Activated CD4-positive, alpha-beta T cell treated with anti-CD3 and anti-CD28 coated beads for 4 hours (primary cell): ENCODE data around the gene TCF4.

ENCODE experiments used
- DNase-seq, 2 donors: peaks; one replicate each; pipeline ENCODE4 v3.0.0-alpha.2; 2020

The TCF4 gene

GRCh38 chr18:55466789-55467188, 121.2 kb downstream of the TCF4 start:
- DNase-seq: no peak

DNA sequence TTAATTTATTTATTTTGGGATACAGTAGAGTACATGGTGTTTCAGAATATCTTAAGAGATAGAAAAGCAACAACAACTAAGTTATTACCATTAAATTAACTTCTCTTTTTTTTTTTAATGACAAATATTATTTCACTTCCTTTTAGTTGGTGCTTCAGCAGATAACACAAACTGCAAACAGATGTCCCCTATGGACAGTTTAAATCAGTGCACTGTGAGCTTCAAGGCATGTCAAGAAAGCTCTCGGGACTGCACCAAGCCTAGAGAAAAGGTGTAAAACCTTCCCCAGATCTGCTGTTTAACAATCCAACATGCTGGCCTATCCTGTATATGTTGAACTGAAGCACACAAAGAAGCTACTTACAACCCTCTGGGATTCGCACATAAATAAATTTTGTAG, 122.7 kb downstream of the TCF4 start:
- no peak for DNase-seq

DNA sequence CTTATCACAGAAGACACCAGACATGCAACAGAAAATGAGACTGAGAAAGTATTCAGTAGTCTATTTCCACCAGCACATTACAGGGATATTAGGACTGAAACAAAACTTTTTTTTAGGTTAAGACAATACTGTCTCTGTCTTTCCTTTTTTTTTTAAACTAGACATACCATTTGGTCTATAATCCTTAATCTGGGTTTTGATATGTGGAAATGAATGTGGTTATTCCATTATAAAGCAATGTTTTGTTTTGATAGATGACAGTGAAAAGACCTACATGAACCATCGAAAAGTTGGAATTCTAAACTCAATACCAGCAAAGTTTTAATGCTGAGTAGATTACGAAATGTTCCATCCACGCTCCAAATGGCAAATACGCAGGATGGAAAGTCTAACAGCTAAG, 123.4 kb downstream of the TCF4 start:
- DNase-seq: no peak

DNA sequence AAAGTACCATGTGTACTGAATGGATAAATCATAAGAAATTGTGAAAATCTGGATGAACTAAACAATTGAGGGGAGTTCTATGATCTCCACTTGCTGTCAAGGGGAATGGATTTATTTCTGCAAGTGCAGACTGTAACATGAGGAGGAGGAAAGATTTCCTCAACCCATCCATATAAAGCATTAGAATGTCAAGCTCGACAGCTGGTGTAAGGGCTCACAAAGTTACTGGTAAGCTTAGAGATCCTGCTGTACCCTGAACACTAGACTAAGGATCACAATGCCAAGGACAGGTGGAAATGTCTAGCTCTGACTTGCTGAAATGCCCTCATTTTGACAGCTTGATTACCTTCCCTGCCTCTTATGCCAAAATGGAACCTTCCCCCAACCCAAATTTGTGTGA, 125.3 kb downstream of the TCF4 start:
- no peak for DNase-seq

GRCh38 chr18:55461848-55462247, 126.1 kb downstream of the TCF4 start:
- no peak for DNase-seq

DNA sequence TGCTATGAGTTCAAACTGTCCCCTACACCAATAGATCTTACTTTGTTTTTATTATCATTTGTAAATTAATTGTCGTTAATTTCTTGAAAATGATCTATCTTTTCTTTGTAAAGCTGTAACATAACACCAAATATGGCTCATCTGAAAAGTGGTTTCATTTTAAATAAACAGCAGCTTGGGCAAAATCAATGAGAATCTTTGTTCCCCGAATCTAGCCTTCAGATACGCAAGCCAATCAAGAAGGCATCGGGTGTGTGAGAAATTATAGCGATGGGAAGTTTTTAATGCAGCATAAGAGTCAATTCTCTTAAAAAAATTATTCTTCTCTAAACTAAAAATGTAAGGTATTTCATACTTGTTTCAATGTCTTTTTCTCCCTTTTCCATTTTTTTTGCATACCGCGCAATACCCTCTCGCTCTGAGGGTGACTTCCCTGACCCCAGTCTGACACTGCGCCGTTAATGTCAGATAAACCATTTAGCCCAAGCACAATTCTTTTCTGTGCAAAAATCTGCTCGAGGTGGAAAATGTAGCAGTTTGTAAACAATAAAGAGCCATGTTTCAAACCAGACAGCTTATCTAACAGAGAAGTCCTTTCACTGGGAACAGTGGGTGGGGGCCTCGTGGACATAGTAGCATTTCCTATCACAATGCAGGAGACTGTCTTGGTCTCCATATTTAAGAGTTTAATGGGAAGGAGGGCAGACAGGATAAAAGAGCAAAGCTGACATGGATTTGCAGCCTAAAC, 129.4 kb downstream of the TCF4 start:
- DNase-seq: no peak

DNA sequence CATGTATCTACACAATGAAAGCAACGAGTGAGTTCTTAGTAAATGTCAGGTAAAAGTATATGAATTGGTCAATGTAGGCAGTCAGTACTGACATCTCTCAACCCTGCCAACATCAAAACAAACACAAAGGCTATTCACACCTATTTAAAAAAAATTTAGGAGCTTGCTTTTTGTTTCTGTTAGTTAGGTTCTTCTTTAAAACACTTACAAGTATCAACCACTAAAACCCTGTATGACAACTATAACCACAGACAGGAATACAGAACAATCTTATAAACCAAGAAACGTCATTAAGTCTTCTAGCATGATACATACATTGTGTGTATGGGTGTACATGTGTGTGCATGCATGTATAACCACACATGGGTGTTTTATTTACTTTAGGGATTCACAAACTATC, 131.0 kb downstream of the TCF4 start:
- no peak for DNase-seq

- no peak for DNase-seq
These were observed 132.1 kb downstream of the TCF4 start for GRCh38 chr18:55455938-55456337.

DNA sequence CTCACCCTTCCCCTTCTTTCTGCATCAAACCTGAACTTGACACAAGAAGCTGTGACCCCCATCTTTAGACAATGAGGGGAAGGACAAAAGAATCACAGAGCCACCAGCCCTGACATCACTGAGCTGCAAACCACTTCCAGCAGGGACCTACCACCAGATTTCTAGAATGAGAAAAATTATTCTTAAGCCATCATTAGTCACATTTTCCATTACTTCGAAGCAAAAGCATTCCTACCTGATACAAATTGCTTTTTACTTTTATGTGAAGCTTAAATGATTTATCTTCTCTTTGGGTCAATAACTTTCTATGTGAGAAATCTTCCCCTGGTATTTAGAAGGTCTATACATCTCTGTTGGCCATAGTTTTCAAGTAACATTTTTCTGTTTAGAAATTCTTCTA, 134.8 kb downstream of the TCF4 start:
- no peak for DNase-seq

DNA sequence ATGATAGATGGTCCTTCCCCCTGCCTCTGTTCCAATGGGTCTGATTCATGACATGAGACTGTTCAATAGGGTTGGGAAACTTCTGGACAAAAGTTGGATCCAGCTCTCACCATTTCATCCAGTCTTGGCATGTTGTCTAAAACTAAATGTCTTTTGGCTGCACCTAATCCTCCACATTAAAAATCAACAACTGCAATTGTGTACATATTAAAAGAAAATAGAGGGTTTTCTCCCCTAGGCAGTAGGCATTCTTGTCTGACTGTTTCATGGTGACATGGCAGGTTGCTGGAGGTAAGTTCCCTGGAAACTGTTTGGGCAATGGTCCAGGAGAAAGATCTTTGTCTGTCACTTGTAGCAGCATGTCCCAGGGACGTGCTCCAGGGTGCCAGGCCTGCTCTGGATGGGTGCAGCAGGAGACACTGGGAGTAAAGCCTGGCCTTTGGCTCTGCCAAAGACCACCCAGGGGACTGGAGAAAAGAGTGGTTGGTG, 135.8 kb downstream of the TCF4 start:
- no peak for DNase-seq

DNA sequence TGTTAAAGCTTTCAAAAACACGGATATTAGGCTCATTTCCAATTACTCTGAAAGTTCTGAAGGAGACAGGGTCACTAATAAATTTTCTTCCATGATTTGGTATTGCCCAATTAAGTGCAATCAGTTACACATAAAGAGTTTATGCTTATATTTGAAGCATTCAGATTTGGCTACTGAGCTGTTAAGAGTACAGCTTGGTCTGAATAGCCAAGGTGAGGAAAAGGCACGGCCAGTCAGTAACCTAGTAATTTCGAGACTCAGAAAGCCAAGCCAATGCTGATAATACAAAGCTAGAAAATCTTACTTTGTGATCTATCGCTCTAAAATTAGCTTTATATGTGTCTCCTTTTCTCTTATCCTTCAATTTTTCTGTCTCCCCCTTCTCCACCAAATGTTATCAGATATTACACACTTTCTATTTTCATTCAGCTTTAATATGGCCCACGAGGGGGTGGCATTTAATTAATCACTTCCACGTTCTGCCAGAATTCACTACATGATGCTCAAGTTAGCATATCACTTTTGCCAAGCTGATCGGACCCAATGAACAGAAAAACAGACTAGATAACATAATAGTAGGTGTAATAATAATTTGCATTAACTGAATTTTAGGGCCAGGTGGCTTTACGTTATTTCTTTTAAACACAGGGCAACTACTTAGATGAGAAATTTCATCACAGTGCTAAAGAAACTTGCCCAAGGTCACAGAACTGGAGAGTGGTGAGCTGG, 138.4 kb downstream of the TCF4 start:
- DNase-seq: no peak

- DNase-seq: no peak
These were observed 139.6 kb downstream of the TCF4 start for GRCh38 chr18:55448420-55448819.

- DNase-seq: no peak
These were observed 140.3 kb downstream of the TCF4 start for GRCh38 chr18:55447672-55448018.

GRCh38 chr18:55446996-55447671, 140.9 kb downstream of the TCF4 start:
- DNase-seq: no peak

- DNase-seq: no peak
These were observed 143.5 kb downstream of the TCF4 start for GRCh38 chr18:55444536-55444935.

DNA sequence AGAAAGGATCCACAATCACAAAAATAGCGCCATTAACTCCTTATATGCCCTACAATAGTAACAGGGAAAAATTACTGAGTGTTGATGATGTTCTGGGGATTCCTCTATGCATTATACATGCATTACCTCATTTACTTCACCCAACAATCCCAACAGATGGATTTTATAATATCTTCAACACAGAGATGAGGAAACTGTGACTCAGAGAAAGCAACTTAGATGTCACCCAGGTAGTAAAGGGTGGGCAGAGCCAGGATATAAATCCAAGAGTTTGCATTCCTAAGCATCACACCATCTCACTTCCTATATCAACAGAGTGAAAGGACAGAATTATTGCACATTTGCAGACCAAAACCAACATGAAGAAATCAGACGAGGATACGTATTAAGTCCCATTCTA, 144.2 kb downstream of the TCF4 start:
- DNase-seq: no peak

DNA sequence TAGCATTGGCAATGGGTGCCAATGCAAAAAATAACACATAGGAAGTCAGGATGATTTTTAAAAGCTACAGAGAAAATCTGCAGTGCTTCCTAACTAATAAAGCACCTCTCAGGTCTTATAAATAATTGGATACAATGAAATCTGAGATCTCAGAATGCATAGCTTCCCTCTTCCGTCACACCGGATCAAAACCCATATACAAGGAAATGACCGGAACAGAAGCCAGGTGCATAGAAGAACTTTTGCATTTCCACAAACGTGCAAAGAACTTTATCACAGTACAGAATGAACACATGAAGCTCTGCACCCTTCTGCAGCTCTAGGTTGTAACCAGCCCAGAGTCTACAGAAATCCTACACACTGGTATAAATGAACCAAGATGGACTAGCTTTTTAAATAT, 145.4 kb downstream of the TCF4 start:
- DNase-seq: no peak

- no peak for DNase-seq
These were observed 147.0 kb downstream of the TCF4 start for GRCh38 chr18:55440988-55441387.

- DNase-seq: no peak
These were observed 148.9 kb downstream of the TCF4 start for GRCh38 chr18:55439056-55439455.

DNA sequence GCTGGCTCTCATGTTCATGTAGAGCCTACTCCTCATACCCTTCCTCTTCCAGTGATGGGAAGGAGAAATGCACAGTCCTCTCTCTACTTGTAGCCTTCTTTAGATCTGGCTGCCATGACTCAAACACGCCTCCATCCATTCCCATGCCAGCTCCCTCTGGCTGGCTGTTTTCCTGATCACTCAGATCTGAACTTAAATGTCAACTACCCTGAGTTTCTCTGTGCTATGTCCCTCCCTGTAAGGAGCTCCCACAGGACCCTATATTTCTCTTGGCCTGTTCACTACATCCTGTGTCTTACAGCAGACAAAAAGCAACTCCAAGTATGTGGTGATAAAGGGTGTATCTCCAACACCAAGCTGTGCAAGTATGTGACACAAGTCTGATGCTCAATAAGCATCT, 152.4 kb downstream of the TCF4 start:
- no peak for DNase-seq

DNA sequence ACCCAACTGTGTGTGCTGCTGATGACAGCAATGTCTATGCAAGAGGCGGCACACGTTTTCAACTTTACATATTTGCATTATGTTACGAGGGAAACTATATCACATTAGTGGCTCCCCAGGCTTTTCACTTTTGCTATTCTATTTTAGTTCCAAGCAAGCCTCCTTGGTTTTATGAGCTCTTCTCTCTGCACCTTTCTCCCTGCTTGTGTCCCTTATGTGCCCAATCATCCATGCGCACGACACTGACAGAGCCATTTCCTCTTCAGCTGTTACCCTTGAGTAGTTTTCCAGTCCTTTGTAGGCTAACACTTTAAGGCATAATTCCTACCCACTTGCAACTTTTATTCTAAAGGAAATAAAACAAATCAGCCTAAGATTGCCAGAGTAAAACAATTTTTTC, 154.3 kb downstream of the TCF4 start:
- DNase-seq: no peak

- no peak for DNase-seq
These were observed 154.9 kb downstream of the TCF4 start for GRCh38 chr18:55433140-55433539.

DNA sequence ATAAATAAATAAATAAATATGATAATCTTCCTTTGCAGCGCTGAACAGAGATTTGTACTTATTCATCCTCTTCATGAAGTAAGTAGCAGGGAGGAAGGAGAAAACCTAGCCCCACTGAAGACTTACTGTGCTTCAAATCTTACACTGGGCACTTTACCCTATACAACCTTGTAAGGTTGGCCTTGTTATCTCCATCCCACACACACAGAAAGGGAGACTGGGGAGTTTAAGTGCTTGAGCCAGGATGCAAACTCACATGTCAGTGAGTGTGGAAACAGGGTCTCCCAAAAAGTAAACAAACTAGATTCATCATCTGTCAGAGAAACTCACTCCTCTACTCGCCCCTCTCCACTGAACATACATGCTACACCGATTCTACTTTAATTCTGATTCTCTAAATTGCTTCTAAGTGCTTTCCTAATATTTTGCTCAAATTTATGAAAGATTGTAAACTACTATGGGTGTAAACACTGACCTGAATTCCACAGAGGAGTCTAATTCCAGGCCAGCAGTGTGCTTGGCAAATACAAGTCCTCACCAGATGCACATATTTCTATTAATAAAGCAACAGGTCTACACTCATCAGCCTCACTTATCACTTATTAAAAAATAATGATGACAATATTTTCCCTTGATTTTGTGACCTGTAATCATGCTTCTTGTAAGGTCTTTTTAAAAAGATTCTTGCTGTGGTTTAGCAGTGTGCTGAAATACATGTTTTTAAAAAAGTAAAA, 155.5 kb downstream of the TCF4 start:
- DNase-seq: no peak
